Measurements from ENCODE around the gene GLDN. TPM values are rescaled to one million over a fixed set of nuclear protein-coding genes. Genes with fewer than 3 reads are reported as not detected.

GLDN gene
- total RNA-seq, 4 donors from 2014 or later = 2.2 to 9.9 (median 4.3) TPM

- Histone ChIP-seq H3K9me3 (no peaks in the 10 kb centered on the region), H3K4me1 (peaks cover 6 to 35% (median 30%) of the 10 kb centered on the region in 4 donors), H3K36me3 (no peaks in the 10 kb centered on the region), H3K27ac (replicated peaks in 1 of 4) (no peak overlapping the region), H3K27me3 (no peaks in the 10 kb centered on the region), H3K4me3 (no peak overlapping the region)
- WGBS = 87% methylated on average over 3 of the region's 3 CpGs
- intact Hi-C loops (cut with DNase I) = no loop called here
- TF ChIP-seq POLR2A (IDR thresholded peaks at IDR 0.05; ENCODE audit: low read depth) (no peak), EP300 (IDR thresholded peaks at IDR 0.05) (no peak), CTCF (IDR thresholded peaks at IDR 0.05) (no peak), POLR2AphosphoS5 (IDR thresholded peaks at IDR 0.05) (no peak)
- no peak for DNase-seq (ENCODE audit: extremely low spot score)
These were observed 34.6 kb downstream of the GLDN start for GRCh38 chr15:51375966-51376640.

GRCh38 chr15:51377038-51377786, 35.8 kb downstream of the GLDN start:
- H3K9me3 ChIP-seq = no peaks in the 10 kb centered on the region
- no peak for DNase-seq (ENCODE audit: extremely low spot score)
- intact Hi-C loops (cut with DNase I) = no loop called here
- H3K4me3 ChIP-seq = no peak overlapping the region
- 83% methylated on average over 15 of the region's 15 CpGs for WGBS
- no peaks in the 10 kb centered on the region for H3K36me3 ChIP-seq
- no peaks in the 10 kb centered on the region for H3K27me3 ChIP-seq
- H3K4me1 ChIP-seq = peaks cover 6 to 32% (median 28%) of the 10 kb centered on the region in 4 donors
- TF ChIP-seq POLR2AphosphoS5 (IDR thresholded peaks at IDR 0.05) (no peak), CTCF (IDR thresholded peaks at IDR 0.05) (no peak), POLR2A (IDR thresholded peaks at IDR 0.05; ENCODE audit: low read depth) (no peak), EP300 (IDR thresholded peaks at IDR 0.05) (no peak)
- no peak overlapping the region for H3K27ac ChIP-seq (replicated peaks in 1 of 4)

- no peak for TF ChIP-seq POLR2A (IDR thresholded peaks at IDR 0.05; ENCODE audit: low read depth)
- no peak for TF ChIP-seq CTCF (IDR thresholded peaks at IDR 0.05)
- TF ChIP-seq POLR2AphosphoS5 (IDR thresholded peaks at IDR 0.05) = no peak
- no peak for TF ChIP-seq EP300 (IDR thresholded peaks at IDR 0.05)
- no peak overlapping the region for H3K4me3 ChIP-seq
- H3K9me3 ChIP-seq = no peaks in the 10 kb centered on the region
- H3K27ac ChIP-seq (replicated peaks in 1 of 4) = no peak overlapping the region
- intact Hi-C loops (cut with DNase I) = no loop called here
- no peaks in the 10 kb centered on the region for H3K27me3 ChIP-seq
- no peaks in the 10 kb centered on the region for H3K36me3 ChIP-seq
- no peak for DNase-seq (ENCODE audit: extremely low spot score)
- peaks cover 6 to 32% (median 28%) of the 10 kb centered on the region in 4 donors for H3K4me1 ChIP-seq
- WGBS = 83% methylated on average over 4 of the region's 4 CpGs
These were observed 37.0 kb downstream of the GLDN start for GRCh38 chr15:51378406-51378805.

GRCh38 chr15:51379390-51379789, 37.9 kb downstream of the GLDN start:
- H3K27me3 ChIP-seq = peaks cover 0 to 5% (median 0%) of the 10 kb centered on the region in 4 donors
- intact Hi-C loops (cut with DNase I) = no loop called here
- no peak overlapping the region for H3K27ac ChIP-seq (replicated peaks in 1 of 4)
- H3K36me3 ChIP-seq = no peaks in the 10 kb centered on the region
- H3K9me3 ChIP-seq = no peaks in the 10 kb centered on the region
- no peak overlapping the region for H3K4me3 ChIP-seq
- DNase-seq (ENCODE audit: extremely low spot score) = no peak
- 76% methylated on average over 4 of the region's 4 CpGs for WGBS
- TF ChIP-seq EP300 (IDR thresholded peaks at IDR 0.05) (no peak), POLR2AphosphoS5 (IDR thresholded peaks at IDR 0.05) (no peak), POLR2A (IDR thresholded peaks at IDR 0.05; ENCODE audit: low read depth) (no peak)
- H3K4me1 ChIP-seq = peaks cover 6 to 32% (median 28%) of the 10 kb centered on the region in 4 donors
